HG03439 (cell line): ENCODE measurements around the gene ZNF423.

Experiments
- ATAC-seq: cut with Tn5 transposase; IDR thresholded peaks from one replicate; pipeline ENCODE4 v1.9.1; 2021; ENCODE audit warnings: mild to moderate bottlenecking, moderate library complexity; ENCODE audit not compliant: unreplicated experiment

Gene ZNF423

GRCh38 chr16:49488336-49488735 lies 367.6 kb downstream of the ZNF423 start:
- no peak for ATAC-seq

- ATAC-seq, result no peak
Observed at GRCh38 chr16:49487746-49488145, 368.2 kb downstream of the ZNF423 start.

- ATAC-seq, result no peak
Observed at GRCh38 chr16:49486400-49486799, 369.5 kb downstream of the ZNF423 start.

- ATAC-seq, result no peak
Observed at GRCh38 chr16:49485663-49486062, 370.2 kb downstream of the ZNF423 start.

GRCh38 chr16:49484936-49485335 lies 371.0 kb downstream of the ZNF423 start:
- ATAC-seq, result no peak

- ATAC-seq, result no peak
Observed at GRCh38 chr16:49484451-49484849, 371.5 kb downstream of the ZNF423 start.

- no peak for ATAC-seq
Observed at GRCh38 chr16:49483651-49484450, 372.1 kb downstream of the ZNF423 start.

- no peak for ATAC-seq
Observed at GRCh38 chr16:49483251-49483650, 372.7 kb downstream of the ZNF423 start.

GRCh38 chr16:49482690-49483089 lies 373.2 kb downstream of the ZNF423 start:
- ATAC-seq, result no peak

- no peak for ATAC-seq
Observed at GRCh38 chr16:49478616-49479015, 377.3 kb downstream of the ZNF423 start.

- no peak for ATAC-seq
Observed at GRCh38 chr16:49478107-49478506, 377.8 kb downstream of the ZNF423 start.

- no peak for ATAC-seq
Observed at GRCh38 chr16:49477250-49477895, 378.5 kb downstream of the ZNF423 start.

GRCh38 chr16:49474741-49475140 lies 381.2 kb downstream of the ZNF423 start:
- no peak for ATAC-seq

- ATAC-seq, result no peak
Observed at GRCh38 chr16:49473773-49474172, 382.1 kb downstream of the ZNF423 start.

- ATAC-seq, result no peak
Observed at GRCh38 chr16:49473131-49473530, 382.8 kb downstream of the ZNF423 start.

GRCh38 chr16:49472598-49472997 lies 383.3 kb downstream of the ZNF423 start:
- no peak for ATAC-seq

- ATAC-seq, result no peak
Observed at GRCh38 chr16:49471038-49471727, 384.7 kb downstream of the ZNF423 start.

- ATAC-seq, result no peak
Observed at GRCh38 chr16:49470513-49470991, 385.4 kb downstream of the ZNF423 start.

- no peak for ATAC-seq
Observed at GRCh38 chr16:49469930-49470451, 385.9 kb downstream of the ZNF423 start.

- ATAC-seq, result no peak
Observed at GRCh38 chr16:49469311-49469670, 386.6 kb downstream of the ZNF423 start.

GRCh38 chr16:49468611-49469310 lies 387.2 kb downstream of the ZNF423 start:
- ATAC-seq, result no peak
